Muscle layer of duodenum (tissue), 2 donors: Measurements from ENCODE around the gene TRABD.

ENCODE experiments used
- H3K27ac ChIP-seq: one replicate; pipeline ENCODE4 v1.7.0; 2013; ENCODE audit warnings: mild to moderate bottlenecking, low read length
- H3K27me3 ChIP-seq: one replicate; pipeline ENCODE4 v1.7.0; 2013; ENCODE audit warnings: low read depth, mild to moderate bottlenecking, control low read depth, low read length
- H3K36me3 ChIP-seq, 2 donors: one replicate each; pipeline ENCODE4 v1.7.0; 2013; ENCODE audit warnings: low read length in 2 of 2, control low read depth in 1 of 2, mild to moderate bottlenecking in 1 of 2; ENCODE audit not compliant: insufficient read depth in 2 of 2, control insufficient read depth in 1 of 2
- H3K4me1 ChIP-seq, 2 donors: one replicate each; pipeline ENCODE4 v1.7.0; 2013; ENCODE audit warnings: low read length in 2 of 2, mild to moderate bottlenecking in 2 of 2, control low read depth in 1 of 2, moderate library complexity in 1 of 2; ENCODE audit not compliant: insufficient read depth in 2 of 2, control insufficient read depth in 1 of 2
- H3K4me3 ChIP-seq, 2 donors: one replicate each; pipeline ENCODE4 v1.7.0; 2013; ENCODE audit warnings: low read length in 2 of 2, low read depth in 1 of 2, mild to moderate bottlenecking in 1 of 2
- H3K9me3 ChIP-seq, 2 donors: one replicate each; pipeline ENCODE4 v1.7.0; 2013; ENCODE audit warnings: low read length in 2 of 2, control low read depth in 1 of 2, mild to moderate bottlenecking in 1 of 2; ENCODE audit not compliant: control insufficient read depth in 1 of 2
- donor health status: healthy.

The TRABD gene

GRCh38 chr22:50194037-50194805, 8.5 kb downstream of the TRABD start:
- H3K27ac ChIP-seq = no peak overlapping the region
- H3K36me3 ChIP-seq = peaks cover 3 to 25% of the 10 kb centered on the region in 2 donors

GRCh38 chr22:50196256-50196655, 10.5 kb downstream of the TRABD start:
- Histone ChIP-seq H3K4me1 (peaks cover 0 to 13% of the 10 kb centered on the region in 2 donors), H3K9me3 (no peaks in the 10 kb centered on the region), H3K36me3 (peaks cover 3 to 25% of the 10 kb centered on the region in 2 donors), H3K27ac (no peak overlapping the region), H3K27me3 (no peaks in the 10 kb centered on the region), H3K4me3 (no peak overlapping the region)

More at GRCh38 chr22:50194037-50194805, 8.5 kb downstream of the TRABD start:
- no peaks in the 10 kb centered on the region for H3K9me3 ChIP-seq
- H3K4me3 ChIP-seq = no peak overlapping the region
- no peaks in the 10 kb centered on the region for H3K27me3 ChIP-seq
- H3K4me1 ChIP-seq = peaks cover 4 to 23% of the 10 kb centered on the region in 2 donors

GRCh38 chr22:50197000-50197800, 11.5 kb downstream of the TRABD start:
- no peak overlapping the region for H3K27ac ChIP-seq
- no peaks in the 10 kb centered on the region for H3K9me3 ChIP-seq
- peaks cover 3 to 20% of the 10 kb centered on the region in 2 donors for H3K4me1 ChIP-seq
- H3K27me3 ChIP-seq = no peaks in the 10 kb centered on the region
- no peak overlapping the region for H3K4me3 ChIP-seq
- H3K36me3 ChIP-seq = peaks cover 3 to 25% of the 10 kb centered on the region in 2 donors

GRCh38 chr22:50197856-50198623, 12.3 kb downstream of the TRABD start:
- Histone ChIP-seq H3K27me3 (no peaks in the 10 kb centered on the region), H3K36me3 (peaks cover 3 to 26% of the 10 kb centered on the region in 2 donors), H3K4me3 (no peak overlapping the region), H3K27ac (no peak overlapping the region), H3K4me1 (peaks cover 4 to 27% of the 10 kb centered on the region in 2 donors), H3K9me3 (no peaks in the 10 kb centered on the region)

- Histone ChIP-seq H3K36me3 (peaks cover 3 to 31% of the 10 kb centered on the region in 2 donors), H3K27ac (no peak overlapping the region), H3K4me1 (peaks cover 4 to 27% of the 10 kb centered on the region in 2 donors), H3K27me3 (no peaks in the 10 kb centered on the region), H3K4me3 (no peak overlapping the region), H3K9me3 (no peaks in the 10 kb centered on the region)
These were observed 12.9 kb downstream of the TRABD start for GRCh38 chr22:50198624-50199017.

- no peaks in the 10 kb centered on the region for H3K9me3 ChIP-seq
- peaks cover 4 to 27% of the 10 kb centered on the region in 2 donors for H3K4me1 ChIP-seq
- H3K36me3 ChIP-seq = peaks cover 3 to 30% of the 10 kb centered on the region in 2 donors
- no peaks in the 10 kb centered on the region for H3K27me3 ChIP-seq
- H3K4me3 ChIP-seq = peak overlapping the region in 1 of 2 donors; percentile 82
- no peak overlapping the region for H3K27ac ChIP-seq
These were observed 13.6 kb downstream of the TRABD start for GRCh38 chr22:50199251-50199721.

GRCh38 chr22:50199829-50200460, 14.2 kb downstream of the TRABD start:
- Histone ChIP-seq H3K4me3 (peak overlapping the region; percentile 50 to 82), H3K9me3 (no peaks in the 10 kb centered on the region), H3K36me3 (peaks cover 0 to 24% of the 10 kb centered on the region in 2 donors), H3K27me3 (no peaks in the 10 kb centered on the region), H3K27ac (no peak overlapping the region), H3K4me1 (peaks cover 4 to 27% of the 10 kb centered on the region in 2 donors)

GRCh38 chr22:50200461-50201190, 14.9 kb downstream of the TRABD start, which contains the start of gene SELENOO:
SELENOO (plus strand) TSS chr22:50201011; CDS start chr22:50201037, 26 bp downstream.
- peaks cover 4 to 27% of the 10 kb centered on the region in 2 donors for H3K4me1 ChIP-seq
- H3K27me3 ChIP-seq = no peaks in the 10 kb centered on the region
- peak within 1 kb of the TSS; percentile 53 to 82 for H3K4me3 ChIP-seq
- H3K27ac ChIP-seq = no peak within 1 kb of the TSS
- no peaks in the 10 kb centered on the region for H3K9me3 ChIP-seq
- H3K36me3 ChIP-seq = peaks cover 0 to 21% of the 10 kb centered on the region in 2 donors

GRCh38 chr22:50201191-50202129, 15.7 kb downstream of the TRABD start:
- Histone ChIP-seq H3K36me3 (peaks cover 0 to 21% of the 10 kb centered on the region in 2 donors), H3K27me3 (no peaks in the 10 kb centered on the region), H3K4me3 (peak overlapping the region; percentile 53 to 82), H3K9me3 (no peaks in the 10 kb centered on the region), H3K4me1 (peaks cover 4 to 31% of the 10 kb centered on the region in 2 donors), H3K27ac (no peak overlapping the region)
